HS-5 (cell line): ENCODE data around the gene MYL12B.
"Not testable (repeated sequence)": the region's sequence is repeated elsewhere in the genome, so short reads cannot be mapped to it uniquely, and the experiment has no call there.

ENCODE experiments used
- DNase-seq: peaks from one replicate; pipeline ENCODE4 v3.0.0-alpha.2; 2012; ENCODE audit warnings: low read depth

The MYL12B gene

DNA sequence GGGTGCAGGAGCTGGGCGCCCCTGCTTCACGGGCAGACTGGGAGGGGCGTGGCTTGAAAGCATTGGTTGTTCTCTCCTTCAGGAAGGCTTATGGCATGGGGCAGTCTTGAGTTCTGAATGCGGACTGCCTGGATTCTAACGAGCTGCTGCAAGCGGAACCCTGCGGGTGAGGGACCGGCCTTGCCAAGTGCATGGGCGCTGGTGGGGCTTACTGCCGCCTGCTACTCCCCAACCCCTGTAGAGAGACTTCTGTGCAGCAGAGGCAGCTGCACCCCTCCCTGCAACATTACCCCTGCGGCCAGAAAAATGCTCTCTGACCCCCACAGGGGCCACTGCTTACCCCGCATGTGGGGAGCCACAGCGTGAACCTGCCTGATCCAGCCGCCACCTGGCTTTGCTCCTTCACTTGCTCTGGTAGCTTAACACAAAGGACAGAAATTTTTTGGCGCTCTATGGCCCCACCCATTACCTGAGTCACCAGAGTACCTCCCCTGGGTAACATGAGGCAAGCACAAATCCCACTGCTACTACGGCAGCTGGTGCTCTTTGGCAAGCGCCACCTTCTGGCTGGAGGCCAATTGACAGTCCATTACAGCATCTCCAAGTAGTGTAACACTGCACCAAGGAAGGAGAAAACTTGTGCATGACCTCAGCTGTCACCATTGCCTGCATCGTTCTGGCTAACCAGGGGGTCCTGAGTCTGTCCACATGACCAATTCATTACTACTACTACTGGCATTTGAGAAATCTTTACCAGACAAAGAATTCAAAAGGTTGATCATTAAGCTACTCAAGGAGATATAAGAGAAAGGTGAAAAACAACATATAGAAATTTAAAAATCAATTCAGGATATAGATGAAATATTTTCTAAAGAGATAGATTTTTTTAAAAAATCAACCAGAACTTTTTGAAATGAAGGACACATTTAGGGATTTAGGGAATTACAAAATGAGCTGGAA lies 35.4 kb downstream of the MYL12B start:
- DNase-seq, result no peak

DNA sequence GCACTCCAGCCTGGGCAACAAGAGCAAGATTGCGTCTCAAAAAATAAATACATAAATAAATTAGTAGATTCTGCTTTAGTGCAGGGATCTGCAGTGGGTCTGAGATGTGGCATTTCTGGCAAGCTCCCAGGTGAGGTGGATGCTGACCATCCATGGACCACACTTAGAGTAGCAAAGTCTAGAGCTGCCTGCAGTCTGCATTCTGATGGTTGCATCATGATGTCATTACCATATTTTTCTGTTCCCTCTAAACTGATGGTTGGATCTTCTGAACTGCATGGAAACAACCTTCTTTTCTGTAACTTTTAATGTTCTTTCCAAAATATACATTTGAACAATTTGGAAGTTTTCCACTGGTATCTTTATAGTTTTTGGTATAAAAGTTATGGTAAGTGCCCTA lies 42.9 kb downstream of the MYL12B start:
- no peak for DNase-seq

DNA sequence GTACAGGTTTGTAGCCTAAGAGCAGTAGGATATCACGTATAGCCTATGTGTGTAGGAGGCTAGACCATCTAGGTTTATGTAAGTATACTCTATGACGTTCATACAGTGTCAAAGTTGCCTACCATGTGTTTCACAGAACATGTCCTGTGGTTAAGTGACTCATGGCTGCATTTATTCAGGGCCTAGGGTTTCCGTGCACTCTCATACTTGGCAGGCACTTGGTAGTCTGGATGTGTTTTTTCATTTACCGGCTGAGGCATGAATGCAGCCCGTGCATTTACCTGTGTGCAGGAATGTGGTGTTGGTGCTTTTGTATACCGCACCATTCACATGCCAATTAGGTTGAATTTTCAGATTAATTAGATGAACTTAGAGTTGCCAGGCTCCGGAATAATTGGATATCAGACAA lies 43.4 kb downstream of the MYL12B start:
- peak; percentile 75 for DNase-seq

DNA sequence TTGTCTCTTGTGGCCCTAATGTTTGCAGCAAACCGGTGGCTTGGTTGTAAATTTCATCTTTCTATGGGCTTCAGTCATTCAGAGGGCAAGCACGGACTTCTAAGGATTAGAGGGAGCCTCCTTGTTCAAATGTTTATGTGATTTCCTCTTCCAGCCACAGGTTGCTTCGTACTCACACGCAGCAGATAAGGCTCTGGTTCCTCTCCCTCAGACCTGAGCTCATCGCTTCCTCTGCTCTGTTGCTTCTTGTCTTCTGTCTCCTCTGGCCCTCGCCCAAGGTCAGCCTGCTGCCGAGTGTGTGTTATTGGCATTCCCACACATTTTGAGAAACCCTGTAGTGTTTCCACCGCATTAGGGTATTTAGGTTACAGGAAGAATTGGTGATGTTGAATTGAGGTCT lies 44.0 kb downstream of the MYL12B start:
- no peak for DNase-seq

DNA sequence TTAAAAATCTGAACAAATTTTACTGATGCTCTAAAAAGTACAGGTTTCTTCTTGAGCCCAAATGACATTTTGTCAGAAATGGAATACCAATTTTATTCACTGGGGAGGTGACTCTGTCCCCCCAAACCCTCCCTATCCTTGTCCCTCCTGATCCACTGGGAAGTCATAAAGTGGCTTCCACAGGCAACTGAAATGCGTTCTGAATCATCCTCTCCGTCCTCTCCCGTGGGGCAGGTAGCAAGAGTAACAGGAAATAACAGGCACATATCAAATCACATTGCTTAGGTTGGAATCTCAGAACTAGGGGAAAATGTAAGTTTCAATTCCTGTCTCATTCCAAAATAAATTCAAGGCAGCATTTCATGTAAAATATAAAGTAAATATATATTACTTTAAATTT lies 44.5 kb downstream of the MYL12B start:
- no peak for DNase-seq

DNA sequence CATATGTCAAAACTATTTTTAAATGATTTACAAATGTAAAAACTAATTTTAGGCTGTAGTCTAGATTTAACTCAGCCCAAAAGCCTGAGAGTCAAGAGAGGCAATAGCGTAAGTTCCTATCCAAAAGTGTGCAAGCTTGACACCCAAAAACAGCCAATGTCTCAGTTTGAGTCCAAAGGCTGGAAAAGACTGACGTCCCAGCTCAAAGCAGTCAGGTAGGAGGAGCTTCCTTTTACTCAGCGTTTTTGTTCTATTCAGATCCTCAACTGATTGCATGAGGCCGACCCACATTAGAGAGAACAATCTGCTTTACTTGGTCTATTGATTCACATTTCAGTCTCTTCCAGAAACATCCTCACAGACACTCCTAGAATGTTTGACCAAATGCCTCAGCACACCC lies 51.8 kb downstream of the MYL12B start:
- DNase-seq, result no peak

DNA sequence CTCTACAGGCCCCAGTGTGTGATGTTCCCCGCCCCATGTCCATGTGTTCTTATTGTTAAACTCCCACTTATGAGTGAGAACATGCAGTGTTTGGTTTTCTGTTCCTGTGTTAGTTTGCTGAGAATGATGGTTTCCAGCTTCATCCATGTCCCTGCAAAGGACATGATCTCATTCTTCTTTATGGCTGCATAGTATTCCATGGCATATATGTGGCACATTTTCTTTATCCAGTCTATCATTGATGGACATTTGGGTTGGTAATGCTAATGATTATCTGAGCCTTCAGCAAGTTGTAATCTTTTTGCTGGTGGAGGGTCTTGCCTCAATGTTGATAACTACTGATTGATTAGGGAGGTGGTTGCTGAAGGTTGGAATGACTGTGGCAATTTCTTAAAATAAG lies 53.4 kb downstream of the MYL12B start:
- not testable (repeated sequence) for DNase-seq

DNA sequence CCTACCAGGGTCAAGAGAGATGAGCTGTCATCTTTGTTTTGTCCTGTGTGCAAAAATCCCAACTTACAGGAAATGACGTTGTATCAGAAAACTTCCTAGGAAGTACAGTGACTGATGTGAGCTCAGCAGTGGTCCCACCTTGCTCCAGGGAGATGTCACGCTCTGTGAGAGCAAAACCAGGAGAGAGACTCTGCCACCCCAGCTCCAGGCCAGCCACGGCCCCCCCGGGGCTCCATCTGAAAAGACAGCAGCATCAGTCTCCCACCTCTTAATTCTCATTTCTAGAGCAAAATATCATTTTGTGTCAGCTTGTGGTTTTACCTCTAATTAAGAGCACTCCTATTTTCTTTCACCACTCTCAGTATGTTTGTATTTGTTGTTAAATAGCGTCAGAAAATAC lies 57.5 kb downstream of the MYL12B start:
- no peak for DNase-seq

DNA sequence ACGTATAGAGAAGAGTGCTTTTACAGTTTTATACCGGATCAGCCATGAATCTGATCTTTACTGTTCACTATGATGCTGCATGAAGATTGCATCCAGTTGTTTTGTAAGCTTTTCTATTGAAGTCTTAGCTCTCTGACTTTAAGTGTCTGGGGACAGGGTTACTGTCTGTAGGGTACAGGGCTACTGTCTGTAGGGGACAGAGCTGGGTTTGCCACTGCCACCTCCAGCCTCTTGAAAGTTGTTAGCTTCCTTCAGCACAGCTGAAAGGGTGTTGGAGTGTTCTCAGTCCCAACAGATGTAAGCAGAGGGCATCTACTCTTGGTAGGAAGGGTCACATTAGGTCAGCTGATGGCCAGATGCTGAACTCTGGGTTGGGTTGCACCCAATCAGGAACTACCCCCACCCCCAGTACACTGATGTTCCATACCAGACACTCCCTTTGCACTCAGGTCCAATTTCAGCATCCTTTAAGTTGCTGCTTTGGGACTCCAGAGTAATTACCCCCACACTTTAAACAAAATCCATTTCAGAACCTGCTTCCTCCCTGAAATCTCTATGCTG lies 58.0 kb downstream of the MYL12B start:
- DNase-seq, result no peak

DNA sequence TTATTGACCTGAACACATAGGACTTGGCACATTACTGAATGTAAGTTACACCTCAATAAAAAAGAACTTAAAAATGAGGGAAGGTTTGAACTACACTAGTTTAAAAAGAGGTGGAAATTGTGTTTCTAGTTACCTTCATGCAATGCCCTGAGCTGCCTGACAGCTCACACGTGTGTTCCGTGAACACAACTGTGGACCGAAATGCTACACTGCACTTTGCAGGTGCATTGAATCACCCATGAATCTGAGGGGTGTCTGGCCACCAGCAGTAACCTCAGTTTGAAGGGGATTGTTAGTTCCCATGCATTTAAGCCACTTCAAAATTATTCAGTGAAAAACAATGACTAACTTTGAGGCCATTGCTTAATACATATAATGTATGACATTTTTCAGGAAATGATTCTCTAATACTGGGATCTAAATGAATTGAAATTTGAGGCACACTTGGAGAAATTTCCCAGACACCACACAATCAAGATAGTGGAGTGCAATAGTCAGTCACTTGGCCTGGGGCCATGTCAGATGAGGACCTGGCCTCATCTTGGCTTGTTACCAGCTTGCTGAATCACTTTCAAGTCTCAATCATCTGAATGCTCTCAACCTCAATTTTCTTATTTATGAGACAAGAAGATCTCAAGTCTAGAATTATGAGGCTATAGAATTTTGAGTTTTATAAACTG lies 59.3 kb downstream of the MYL12B start:
- peak; percentile 92 for DNase-seq

DNA sequence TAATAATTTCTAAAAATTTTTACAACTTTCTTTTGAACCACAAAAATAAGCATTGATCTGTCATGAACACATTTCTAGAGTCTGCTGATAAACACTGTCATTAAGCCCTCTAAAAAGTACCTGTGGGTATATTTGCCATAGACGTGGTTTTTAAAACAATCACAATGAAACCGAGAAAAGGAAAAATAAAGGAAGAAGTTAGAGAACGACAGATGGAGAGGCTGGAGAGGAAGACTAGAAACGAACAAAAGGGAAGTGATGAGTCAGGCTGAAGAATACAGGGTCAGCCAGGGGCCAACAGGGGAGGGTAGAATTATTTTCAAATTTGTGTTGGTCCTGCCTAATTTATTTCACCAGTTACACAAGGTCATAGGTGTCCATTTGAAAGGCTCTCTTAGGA lies 62.0 kb downstream of the MYL12B start:
- DNase-seq, result no peak
